Measurements from ENCODE around the gene RBPJL. TPM values are rescaled to one million over a fixed set of nuclear protein-coding genes. Genes with fewer than 3 reads are reported as not detected.

The RBPJL gene
- total RNA-seq, 1 donor from 2014 or later: not detected

DNA sequence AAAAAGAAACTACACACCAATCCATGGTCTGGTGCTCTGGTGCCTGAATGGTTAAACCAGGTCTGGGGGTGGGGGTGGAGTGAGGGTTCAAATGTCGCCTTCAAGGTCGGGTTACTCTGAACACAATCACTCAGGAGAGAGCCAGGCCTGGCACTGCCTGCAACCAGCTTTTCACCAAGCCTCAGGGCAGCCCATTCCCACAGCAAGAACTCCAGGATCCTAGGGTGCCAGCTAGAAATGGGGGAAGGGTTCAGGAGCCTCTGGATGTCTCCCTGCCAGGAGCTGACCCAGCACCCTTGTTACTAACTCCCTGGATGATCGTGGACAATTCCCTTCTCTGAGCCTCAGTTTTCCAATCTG is 34.9 kb downstream of the RBPJL start:
- Histone ChIP-seq H3F3A (ENCODE audit: low read depth) (peaks cover 32% of the 10 kb centered on the region), H4K20me1 (ENCODE audit: low read depth) (peaks cover 8% of the 10 kb centered on the region), H3K27me3 (no peaks in the 10 kb centered on the region), H3K4me1 (peaks cover 71% of the 10 kb centered on the region), H3K9ac (no peak overlapping the region), H3K36me3 (no peaks in the 10 kb centered on the region), H3K4me2 (peak overlapping the region; percentile 64), H2AFZ (replicated peaks) (no peak overlapping the region), H3K9me3 (ENCODE audit: low read depth) (no peaks in the 10 kb centered on the region), H3K27ac (no peak overlapping the region), H3K79me2 (ENCODE audit: low read depth) (peaks cover 30% of the 10 kb centered on the region), H3K4me3 (peak overlapping the region; percentile 8)
- Mint-ChIP-seq H3K27ac (peak overlapping the region; percentile 92), H3K4me1 (peaks cover 90% of the 10 kb centered on the region), H3K9me3 (no peaks in the 10 kb centered on the region), H3K27me3 (ENCODE audit: insufficient read depth, low read depth) (peaks cover 4% of the 10 kb centered on the region), H3K36me3 (no peaks in the 10 kb centered on the region), H3K4me3 (peak overlapping the region; percentile 73)
- no peak for TF ChIP-seq EZH2phosphoT487 (IDR thresholded peaks at IDR 0.05)
- no peak for TF ChIP-seq EZH2 (IDR thresholded peaks at IDR 0.05)
- TF ChIP-seq, protein P1, sequence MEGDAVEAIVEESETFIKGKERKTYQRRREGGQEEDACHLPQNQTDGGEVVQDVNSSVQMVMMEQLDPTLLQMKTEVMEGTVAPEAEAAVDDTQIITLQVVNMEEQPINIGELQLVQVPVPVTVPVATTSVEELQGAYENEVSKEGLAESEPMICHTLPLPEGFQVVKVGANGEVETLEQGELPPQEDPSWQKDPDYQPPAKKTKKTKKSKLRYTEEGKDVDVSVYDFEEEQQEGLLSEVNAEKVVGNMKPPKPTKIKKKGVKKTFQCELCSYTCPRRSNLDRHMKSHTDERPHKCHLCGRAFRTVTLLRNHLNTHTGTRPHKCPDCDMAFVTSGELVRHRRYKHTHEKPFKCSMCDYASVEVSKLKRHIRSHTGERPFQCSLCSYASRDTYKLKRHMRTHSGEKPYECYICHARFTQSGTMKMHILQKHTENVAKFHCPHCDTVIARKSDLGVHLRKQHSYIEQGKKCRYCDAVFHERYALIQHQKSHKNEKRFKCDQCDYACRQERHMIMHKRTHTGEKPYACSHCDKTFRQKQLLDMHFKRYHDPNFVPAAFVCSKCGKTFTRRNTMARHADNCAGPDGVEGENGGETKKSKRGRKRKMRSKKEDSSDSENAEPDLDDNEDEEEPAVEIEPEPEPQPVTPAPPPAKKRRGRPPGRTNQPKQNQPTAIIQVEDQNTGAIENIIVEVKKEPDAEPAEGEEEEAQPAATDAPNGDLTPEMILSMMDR (IDR thresholded peaks at IDR 0.05): no peak
- no peak for DNase-seq (ENCODE audit: low spot score)

DNA sequence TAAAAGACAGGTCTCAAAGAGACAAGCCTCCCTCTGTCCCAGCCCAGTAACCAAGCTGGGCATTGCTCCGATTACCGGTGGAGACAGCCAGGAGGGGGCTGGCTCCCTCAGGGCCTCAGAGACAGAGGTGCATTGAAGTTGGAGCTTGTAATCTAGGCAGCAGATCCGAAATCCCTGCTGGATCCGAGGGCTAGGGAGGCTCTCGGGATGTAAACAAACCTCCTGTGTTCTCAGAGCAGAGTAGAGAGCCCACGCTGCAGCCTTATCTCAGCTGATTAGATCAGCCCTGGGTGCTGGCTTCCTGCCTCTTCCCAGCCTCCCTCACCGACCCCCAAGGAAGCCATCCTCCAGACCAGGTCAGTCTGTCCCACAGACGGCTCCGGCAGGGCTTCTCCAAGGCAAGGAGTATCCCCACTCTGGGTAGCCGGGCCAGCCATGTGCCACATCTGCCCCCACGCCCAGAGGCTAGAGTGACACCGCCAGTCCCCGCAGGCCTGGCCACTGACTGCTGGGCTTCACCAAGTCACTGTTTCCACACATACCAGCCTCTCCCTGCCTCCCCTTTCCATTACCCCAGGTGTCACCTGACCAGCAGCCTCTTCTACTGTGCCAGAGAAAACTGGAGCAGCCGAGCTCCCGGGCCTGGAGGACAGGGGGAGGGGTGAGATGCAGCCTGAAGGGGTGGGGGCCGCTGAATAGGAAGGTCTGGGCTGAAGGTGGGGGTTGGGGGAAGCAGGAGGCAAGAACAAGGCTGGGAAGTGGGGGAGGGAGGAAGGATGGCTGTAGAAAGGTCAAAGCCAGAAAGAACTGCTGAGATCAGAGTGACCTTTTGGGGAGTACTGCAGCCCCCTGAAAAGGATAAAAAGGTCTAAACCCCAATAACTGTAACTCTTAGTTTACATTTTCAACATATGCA is 35.6 kb downstream of the RBPJL start:
- Histone ChIP-seq H3K79me2 (ENCODE audit: low read depth) (peaks cover 36% of the 10 kb centered on the region), H3K4me1 (peaks cover 77% of the 10 kb centered on the region), H3K4me3 (peak overlapping the region; percentile 8), H3K4me2 (peak overlapping the region; percentile 64), H3K9me3 (ENCODE audit: low read depth) (no peaks in the 10 kb centered on the region), H3K27ac (no peak overlapping the region), H3F3A (ENCODE audit: low read depth) (peaks cover 32% of the 10 kb centered on the region), H3K27me3 (no peaks in the 10 kb centered on the region), H3K36me3 (no peaks in the 10 kb centered on the region), H4K20me1 (ENCODE audit: low read depth) (peaks cover 8% of the 10 kb centered on the region), H3K9ac (no peak overlapping the region), H2AFZ (replicated peaks) (no peak overlapping the region)
- H3K4me3 Mint-ChIP-seq: peak overlapping the region; percentile 73
- no peak for TF ChIP-seq EZH2phosphoT487 (IDR thresholded peaks at IDR 0.05)
- TF ChIP-seq EZH2 (IDR thresholded peaks at IDR 0.05): no peak
- TF ChIP-seq, protein P1 (IDR thresholded peaks at IDR 0.05): no peak
- H3K27me3 Mint-ChIP-seq (ENCODE audit: insufficient read depth, low read depth): peaks cover 2% of the 10 kb centered on the region
- no peaks in the 10 kb centered on the region for H3K36me3 Mint-ChIP-seq
- DNase-seq (ENCODE audit: low spot score): peak; percentile 52
- H3K27ac Mint-ChIP-seq: peak overlapping the region; percentile 92
- no peaks in the 10 kb centered on the region for H3K9me3 Mint-ChIP-seq
- H3K4me1 Mint-ChIP-seq: peaks cover 90% of the 10 kb centered on the region

DNA sequence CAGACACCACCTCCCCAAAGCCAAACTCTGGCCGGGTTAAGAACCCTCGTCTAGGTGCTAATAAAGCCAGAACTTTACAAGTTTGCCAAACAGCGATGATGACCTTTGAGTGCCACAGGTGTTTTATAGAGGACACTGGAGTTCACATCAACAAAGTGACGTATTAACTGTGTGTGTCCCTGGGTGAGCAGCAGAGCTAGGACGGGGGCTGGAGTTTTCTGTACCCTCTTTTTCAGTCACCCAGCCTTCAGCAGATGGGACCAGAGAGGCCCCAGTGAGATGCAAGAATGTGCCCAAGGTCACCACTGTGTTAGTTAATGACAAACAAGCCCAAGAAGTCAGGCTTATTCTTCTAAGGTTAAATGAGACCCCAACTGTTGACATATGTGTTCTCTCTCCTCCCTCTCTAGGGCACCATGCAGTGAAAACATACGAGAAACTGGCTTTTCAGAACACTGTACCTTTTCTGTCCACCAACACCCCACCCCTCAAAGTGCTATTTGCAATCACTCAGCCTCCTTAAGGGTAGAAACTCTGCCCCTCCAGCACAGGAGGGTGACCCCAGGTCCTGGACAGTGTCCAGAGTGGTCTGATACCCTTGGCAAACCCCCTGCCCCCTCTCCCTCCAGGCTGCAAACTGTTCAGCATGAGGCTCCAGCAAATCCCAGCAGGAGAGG is 36.4 kb downstream of the RBPJL start:
- peak overlapping the region; percentile 73 for H3K4me3 Mint-ChIP-seq
- no peak for DNase-seq (ENCODE audit: low spot score)

More for the DNA sequence above, 36.4 kb downstream of the RBPJL start:
- Mint-ChIP-seq H3K4me1 (peaks cover 88% of the 10 kb centered on the region), H3K27me3 (ENCODE audit: insufficient read depth, low read depth) (peaks cover 2% of the 10 kb centered on the region), H3K36me3 (no peaks in the 10 kb centered on the region), H3K27ac (peak overlapping the region; percentile 42), H3K9me3 (no peaks in the 10 kb centered on the region)
- H3K4me2 ChIP-seq: peak overlapping the region; percentile 64
- peaks cover 83% of the 10 kb centered on the region for H3K4me1 ChIP-seq
- H2AFZ ChIP-seq (replicated peaks): no peak overlapping the region
- TF ChIP-seq EZH2phosphoT487 (IDR thresholded peaks at IDR 0.05): no peak
- no peak for TF ChIP-seq EZH2 (IDR thresholded peaks at IDR 0.05)
- TF ChIP-seq, protein P1 (IDR thresholded peaks at IDR 0.05): no peak
- H3K9me3 ChIP-seq (ENCODE audit: low read depth): no peaks in the 10 kb centered on the region
- H3K4me3 ChIP-seq: no peak overlapping the region
- no peaks in the 10 kb centered on the region for H3K27me3 ChIP-seq
- H3K79me2 ChIP-seq (ENCODE audit: low read depth): peaks cover 42% of the 10 kb centered on the region
- no peak overlapping the region for H3K9ac ChIP-seq
- H3K36me3 ChIP-seq: no peaks in the 10 kb centered on the region
- H3F3A ChIP-seq (ENCODE audit: low read depth): peaks cover 32% of the 10 kb centered on the region
- H4K20me1 ChIP-seq (ENCODE audit: low read depth): peaks cover 8% of the 10 kb centered on the region
- H3K27ac ChIP-seq: no peak overlapping the region

Data from neural progenitor cell (in vitro differentiated cells).